Suprapubic skin (tissue), 4 donors: ENCODE data around the gene SBNO2. TPM values are rescaled to one million over a fixed set of nuclear protein-coding genes. Genes with fewer than 3 reads are reported as not detected.

Experiments
- DNase-seq, 2 donors: peaks; one replicate each; pipeline ENCODE4 v3.0.0-alpha.2; 2019; ENCODE audit warnings: low spot score in 2 of 2
- H3K27ac ChIP-seq: fragments of 200-600 bp; sonication (generic); one replicate; pipeline ENCODE4 v1.5.1; 2019
- H3K27me3 ChIP-seq: fragments of 200-600 bp; sonication (generic); one replicate; pipeline ENCODE4 v1.5.1; 2019
- H3K36me3 ChIP-seq: fragments of 200-600 bp; sonication (generic); one replicate; pipeline ENCODE4 v1.5.1; 2019
- H3K4me1 ChIP-seq: fragments of 200-600 bp; sonication (generic); one replicate; pipeline ENCODE4 v1.5.1; 2019
- H3K4me3 ChIP-seq: fragments of 200-600 bp; sonication (generic); one replicate; pipeline ENCODE4 v1.5.1; 2019; ENCODE audit warnings: mild to moderate bottlenecking
- H3K9me3 ChIP-seq: fragments of 200-600 bp; sonication (generic); one replicate; pipeline ENCODE4 v1.5.1; 2019
- EP300 ChIP-seq: sonication (generic); formaldehyde crosslinking; IDR thresholded peaks from one replicate; pipeline ENCODE4 v1.6.1; 2017; ENCODE audit warnings: antibody characterized with exemption
- POLR2A ChIP-seq, 2 donors: fragments of 450-650 bp; IDR thresholded peaks; one replicate each; pipeline ENCODE4 v1.6.1; 2017; ENCODE audit warnings: antibody characterized with exemption in 2 of 2, mild to moderate bottlenecking in 2 of 2, moderate library complexity in 2 of 2
- POLR2AphosphoS5 ChIP-seq, 3 donors: sonication (generic); formaldehyde crosslinking; IDR thresholded peaks; one replicate each; pipeline ENCODE4 v1.6.1; 2017; ENCODE audit warnings: antibody characterized with exemption in 3 of 3
- WGBS: methylation state at CpG from one replicate; pipeline ENCODE4 v1.1.5; 2018; 5-methylcytosine and 5-hydroxymethylcytosine counted together
- total RNA-seq, 4 donors: library from RNA; depleted of rRNA; stranded (reverse); fragments of >200 nt; gene quantifications; one replicate each; pipeline ENCODE4 v1.1.0, GENCODE V29; 2016
- TF ChIP-seq, protein P1 (sequence below), 2 donors: fragments of 200-600 bp in 1 of 2; fragments of 450-650 bp in 1 of 2; sonication (generic) in 1 of 2; IDR thresholded peaks; one replicate each; pipeline ENCODE4 v1.5.1; 2016 to 2019; ENCODE audit warnings: antibody characterized with exemption in 2 of 2, mild to moderate bottlenecking in 1 of 2, moderate library complexity in 1 of 2

SBNO2 gene
- total RNA-seq, 4 donors from 2014 or later = 36.7 to 58.9 (median 45.5) TPM

- Histone ChIP-seq H3K4me1 (peaks cover 77% of the 10 kb centered on the region), H3K9me3 (no peaks in the 10 kb centered on the region), H3K36me3 (peaks cover 25% of the 10 kb centered on the region), H3K27me3 (no peaks in the 10 kb centered on the region), H3K27ac (no peak overlapping the region), H3K4me3 (no peak overlapping the region)
- TF ChIP-seq EP300 (no peak), POLR2AphosphoS5 (IDR thresholded peaks at IDR 0.05) (no peak), POLR2A (IDR thresholded peaks at IDR 0.05) (no peak)
- TF ChIP-seq, protein P1, sequence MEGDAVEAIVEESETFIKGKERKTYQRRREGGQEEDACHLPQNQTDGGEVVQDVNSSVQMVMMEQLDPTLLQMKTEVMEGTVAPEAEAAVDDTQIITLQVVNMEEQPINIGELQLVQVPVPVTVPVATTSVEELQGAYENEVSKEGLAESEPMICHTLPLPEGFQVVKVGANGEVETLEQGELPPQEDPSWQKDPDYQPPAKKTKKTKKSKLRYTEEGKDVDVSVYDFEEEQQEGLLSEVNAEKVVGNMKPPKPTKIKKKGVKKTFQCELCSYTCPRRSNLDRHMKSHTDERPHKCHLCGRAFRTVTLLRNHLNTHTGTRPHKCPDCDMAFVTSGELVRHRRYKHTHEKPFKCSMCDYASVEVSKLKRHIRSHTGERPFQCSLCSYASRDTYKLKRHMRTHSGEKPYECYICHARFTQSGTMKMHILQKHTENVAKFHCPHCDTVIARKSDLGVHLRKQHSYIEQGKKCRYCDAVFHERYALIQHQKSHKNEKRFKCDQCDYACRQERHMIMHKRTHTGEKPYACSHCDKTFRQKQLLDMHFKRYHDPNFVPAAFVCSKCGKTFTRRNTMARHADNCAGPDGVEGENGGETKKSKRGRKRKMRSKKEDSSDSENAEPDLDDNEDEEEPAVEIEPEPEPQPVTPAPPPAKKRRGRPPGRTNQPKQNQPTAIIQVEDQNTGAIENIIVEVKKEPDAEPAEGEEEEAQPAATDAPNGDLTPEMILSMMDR (IDR thresholded peaks at IDR 0.05) = no peak
- 93% methylated on average over 15 of the region's 69 CpGs for WGBS
- DNase-seq = peak in 1 of 2 donors; percentile 63
Observed at GRCh38 chr19:1157931-1158884, 15.9 kb downstream of the SBNO2 start.

GRCh38 chr19:1156830-1157615, 17.0 kb downstream of the SBNO2 start:
- Histone ChIP-seq H3K9me3 (no peaks in the 10 kb centered on the region), H3K27ac (no peak overlapping the region), H3K27me3 (no peaks in the 10 kb centered on the region), H3K36me3 (peaks cover 25% of the 10 kb centered on the region), H3K4me1 (peaks cover 84% of the 10 kb centered on the region), H3K4me3 (no peak overlapping the region)
- 91% methylated on average over 24 of the region's 46 CpGs for WGBS
- DNase-seq = no peak
- TF ChIP-seq, protein P1 (IDR thresholded peaks at IDR 0.05) = no peak
- TF ChIP-seq EP300 (no peak), POLR2AphosphoS5 (IDR thresholded peaks at IDR 0.05) (no peak), POLR2A (IDR thresholded peaks at IDR 0.05) (no peak)

GRCh38 chr19:1156305-1156801, 17.7 kb downstream of the SBNO2 start:
- Histone ChIP-seq H3K9me3 (no peaks in the 10 kb centered on the region), H3K4me3 (no peak overlapping the region), H3K27ac (peak overlapping the region; percentile 86), H3K36me3 (peaks cover 25% of the 10 kb centered on the region), H3K27me3 (no peaks in the 10 kb centered on the region), H3K4me1 (peaks cover 84% of the 10 kb centered on the region)
- WGBS = 75% methylated on average over 20 of the region's 24 CpGs
- TF ChIP-seq POLR2AphosphoS5 (IDR thresholded peaks at IDR 0.05) (no peak), EP300 (no peak), POLR2A (IDR thresholded peaks at IDR 0.05) (no peak)
- TF ChIP-seq, protein P1 (IDR thresholded peaks at IDR 0.05) = no peak
- DNase-seq = no peak

GRCh38 chr19:1155352-1156304, 18.4 kb downstream of the SBNO2 start:
- no peaks in the 10 kb centered on the region for H3K27me3 ChIP-seq
- TF ChIP-seq, protein P1 (IDR thresholded peaks at IDR 0.05) = no peak
- TF ChIP-seq POLR2AphosphoS5 (IDR thresholded peaks at IDR 0.05) (no peak), POLR2A (IDR thresholded peaks at IDR 0.05) (no peak), EP300 (no peak)
- H3K9me3 ChIP-seq = no peaks in the 10 kb centered on the region
- H3K27ac ChIP-seq = peak overlapping the region; percentile 86
- 49% methylated on average over 7 of the region's 29 CpGs for WGBS
- H3K4me1 ChIP-seq = peaks cover 89% of the 10 kb centered on the region
- peaks cover 27% of the 10 kb centered on the region for H3K36me3 ChIP-seq
- peak overlapping the region; percentile 36 for H3K4me3 ChIP-seq
- DNase-seq = no peak
